Measurements from ENCODE around the gene EPS8L3.

The EPS8L3 gene

GRCh38 chr1:109805486-109806165 lies 41.9 kb upstream of the EPS8L3 start:
- no peak overlapping the region for H3K4me3 ChIP-seq (ENCODE audit: low read depth, low read length)
- no peak for TF ChIP-seq CTCF (IDR thresholded peaks at IDR 0.05; ENCODE audit: low read depth, low read length)

GRCh38 chr1:109804660-109805059 lies 40.9 kb upstream of the EPS8L3 start:
- TF ChIP-seq CTCF (IDR thresholded peaks at IDR 0.05; ENCODE audit: low read depth, low read length), result no peak
- H3K4me3 ChIP-seq (ENCODE audit: low read depth, low read length), result no peak overlapping the region

GRCh38 chr1:109803901-109804331 lies 40.2 kb upstream of the EPS8L3 start:
- TF ChIP-seq CTCF (IDR thresholded peaks at IDR 0.05; ENCODE audit: low read depth, low read length), result no peak
- H3K4me3 ChIP-seq (ENCODE audit: low read depth, low read length), result no peak overlapping the region

- no peak for TF ChIP-seq CTCF (IDR thresholded peaks at IDR 0.05; ENCODE audit: low read depth, low read length)
- no peak overlapping the region for H3K4me3 ChIP-seq (ENCODE audit: low read depth, low read length)
Measured at GRCh38 chr1:109802901-109803561, 39.3 kb upstream of the EPS8L3 start.

GRCh38 chr1:109802136-109802900 lies 38.6 kb upstream of the EPS8L3 start:
- no peak for TF ChIP-seq CTCF (IDR thresholded peaks at IDR 0.05; ENCODE audit: low read depth, low read length)
- no peak overlapping the region for H3K4me3 ChIP-seq (ENCODE audit: low read depth, low read length)

- no peak for TF ChIP-seq CTCF (IDR thresholded peaks at IDR 0.05; ENCODE audit: low read depth, low read length)
- H3K4me3 ChIP-seq (ENCODE audit: low read depth, low read length), result no peak overlapping the region
Measured at GRCh38 chr1:109801791-109802135, 38.0 kb upstream of the EPS8L3 start.

GRCh38 chr1:109800291-109800690 lies 36.6 kb upstream of the EPS8L3 start:
- TF ChIP-seq CTCF (IDR thresholded peaks at IDR 0.05; ENCODE audit: low read depth, low read length), result no peak
- no peak overlapping the region for H3K4me3 ChIP-seq (ENCODE audit: low read depth, low read length)

Data from WI38 (cell line).